OCI-LY7 (cell line): ENCODE measurements around the gene IQCH. TPM values are rescaled to one million over a fixed set of nuclear protein-coding genes. Genes with fewer than 3 reads are reported as not detected.

Source experiments
- BruUV-seq: library from RNA; stranded (reverse); fragments of 400-500 nt; replicated peaks from 2 replicates; lab custom pipeline; 2021; lab: Mats Ljungman, UMichigan
- CTCF ChIA-PET: fragments of 300-600 bp; sonication (Branson Sonifier 250); formaldehyde crosslinking; loops from one replicate; lab custom pipeline; 2022; ENCODE audit warnings: antibody characterized with exemption; ENCODE audit not compliant: unreplicated experiment; lab: Charles Lee
- POLR2A ChIA-PET: fragments of 300-600 bp; sonication (Branson Sonifier 250); formaldehyde crosslinking; loops from one replicate; lab custom pipeline; 2022; ENCODE audit warnings: antibody characterized with exemption; lab: Charles Lee
- DNase-seq: peaks from one replicate; pipeline ENCODE4 v3.0.0-alpha.2; 2015; ENCODE audit warnings: low spot score
- H2AFZ ChIP-seq: fragments of 200-600 bp; sonication (generic), shearing (Covaris generic); 2 replicates; pipeline ENCODE4 v1.6.1; 2014; ENCODE audit warnings: mild to moderate bottlenecking, antibody characterized with exemption, low read length, moderate library complexity
- H3K27ac ChIP-seq: fragments of 200-600 bp; sonication (generic); 2 replicates; pipeline ENCODE4 v1.5.1; 2014; ENCODE audit warnings: mixed run types, low read depth, mild to moderate bottlenecking, moderate library complexity, low read length, inconsistent platforms; ENCODE audit not compliant: poor library complexity, severe bottlenecking
- H3K36me3 ChIP-seq: fragments of 200-600 bp; sonication (generic); 2 replicates; pipeline ENCODE4 v1.6.1; 2014; ENCODE audit warnings: mild to moderate bottlenecking, antibody characterized with exemption, low read length, moderate library complexity, mixed read lengths; ENCODE audit not compliant: insufficient read depth
- H3K4me1 ChIP-seq: fragments of 200-600 bp; sonication (generic); 2 replicates; pipeline ENCODE4 v1.5.1; 2014; ENCODE audit warnings: mild to moderate bottlenecking, low read length; ENCODE audit not compliant: insufficient read depth, poor library complexity, severe bottlenecking
- H3K4me2 ChIP-seq: fragments of 200-600 bp; sonication (generic); 2 replicates; pipeline ENCODE4 v1.6.1; 2014; ENCODE audit warnings: mild to moderate bottlenecking, low read length
- H3K4me3 ChIP-seq: fragments of 200-600 bp; sonication (generic); 2 replicates; pipeline ENCODE4 v1.5.1; 2014; ENCODE audit warnings: mild to moderate bottlenecking, low read depth, low read length; ENCODE audit not compliant: poor library complexity, severe bottlenecking
- H3K79me2 ChIP-seq: fragments of 200-600 bp; sonication (generic); 2 replicates; pipeline ENCODE4 v1.6.1; 2016; ENCODE audit warnings: low read depth, mild to moderate bottlenecking, low read length, moderate library complexity, mixed read lengths; ENCODE audit not compliant: insufficient read depth
- H3K9me2 ChIP-seq: fragments of 200-600 bp; sonication (generic); 2 replicates; pipeline ENCODE4 v1.6.1; 2016; ENCODE audit warnings: mild to moderate bottlenecking, low read length, mixed read lengths; ENCODE audit not compliant: insufficient read depth
- H3K9me3 ChIP-seq: fragments of 200-600 bp; sonication (generic); 2 replicates; pipeline ENCODE4 v1.6.1; 2014; ENCODE audit warnings: mild to moderate bottlenecking, mixed run types, low read length, mixed read lengths
- H4K20me1 ChIP-seq: fragments of 200-600 bp; sonication (generic); 2 replicates; pipeline ENCODE4 v1.6.1; 2014; ENCODE audit warnings: mild to moderate bottlenecking, antibody characterized with exemption, low read length, moderate library complexity, mixed read lengths; ENCODE audit not compliant: insufficient read depth
- CTCF ChIP-seq: fragments of 200-600 bp; sonication (generic); conservative IDR thresholded peaks from 2 replicates; pipeline ENCODE4 v1.5.1; 2014; ENCODE audit warnings: mild to moderate bottlenecking, antibody characterized with exemption, low read length, moderate library complexity, mixed read lengths
- EZH2phosphoT487 ChIP-seq: fragments of 200-600 bp; sonication (generic); IDR thresholded peaks from 2 replicates; pipeline ENCODE4 v1.6.1; 2018; ENCODE audit warnings: low read depth, borderline replicate concordance, mild to moderate bottlenecking, mixed run types, antibody characterized with exemption, low read length, moderate library complexity, mixed read lengths
- intact Hi-C: fragments of 100-400 bp; cut with micrococcal nuclease; formaldehyde crosslinking; loops from one replicate; pipeline ENCODE4 v1.10.0; 2022; ENCODE audit not compliant: unreplicated experiment
- total RNA-seq, 2 experiments: library from RNA; depleted of rRNA in 1 of 2; stranded (reverse); fragments of >200 nt in 1 of 2; shearing (Covaris generic) in 1 of 2; gene quantifications; 2 replicates each; pipeline ENCODE4 v1.2.3, GENCODE V29; 2014 to 2022

Gene IQCH
- total RNA-seq, 2 experiments from 2014 or later = 3.9 to 5.8 TPM

- BruUV-seq = no TSS peak
- peaks cover 32% of the 10 kb centered on the region for H3K36me3 ChIP-seq
- DNase-seq = no peak
- no peak overlapping the region for H2AFZ ChIP-seq
- no peaks in the 10 kb centered on the region for H3K79me2 ChIP-seq
- no peak overlapping the region for H3K4me2 ChIP-seq
- H3K9me2 ChIP-seq = no peaks in the 10 kb centered on the region
- H3K9me3 ChIP-seq = no peaks in the 10 kb centered on the region
- no peak overlapping the region for H3K27ac ChIP-seq
- H3K4me3 ChIP-seq = no peak overlapping the region
- intact Hi-C loops = no loop called here
- POLR2A ChIA-PET = no interaction called here
- H3K4me1 ChIP-seq = no peaks in the 10 kb centered on the region
- TF ChIP-seq EZH2phosphoT487 = no peak
- no peak for TF ChIP-seq CTCF
- CTCF ChIA-PET = no interaction called here
- no peaks in the 10 kb centered on the region for H4K20me1 ChIP-seq
These were observed 39.5 kb upstream of the IQCH start for GRCh38 chr15:67215102-67215501.

- BruUV-seq = no TSS peak
- H3K9me3 ChIP-seq = no peaks in the 10 kb centered on the region
- intact Hi-C loops = no loop called here
- H4K20me1 ChIP-seq = no peaks in the 10 kb centered on the region
- TF ChIP-seq CTCF = no peak
- TF ChIP-seq EZH2phosphoT487 = no peak
- ChIA-PET CTCF (no interaction called here), POLR2A (no interaction called here)
- H3K79me2 ChIP-seq = no peaks in the 10 kb centered on the region
- no peak overlapping the region for H3K4me3 ChIP-seq
- no peak overlapping the region for H2AFZ ChIP-seq
- no peaks in the 10 kb centered on the region for H3K4me1 ChIP-seq
- DNase-seq = no peak
- H3K27ac ChIP-seq = no peak overlapping the region
- peaks cover 39% of the 10 kb centered on the region for H3K36me3 ChIP-seq
- H3K9me2 ChIP-seq = no peaks in the 10 kb centered on the region
- H3K4me2 ChIP-seq = no peak overlapping the region
These were observed 37.7 kb upstream of the IQCH start for GRCh38 chr15:67216859-67217258.

- Histone ChIP-seq H4K20me1 (no peaks in the 10 kb centered on the region), H3K4me1 (no peaks in the 10 kb centered on the region), H3K27ac (no peak overlapping the region), H3K4me2 (no peak overlapping the region), H3K79me2 (no peaks in the 10 kb centered on the region), H3K4me3 (no peak overlapping the region), H3K9me3 (no peaks in the 10 kb centered on the region), H3K36me3 (peaks cover 39% of the 10 kb centered on the region), H2AFZ (no peak overlapping the region), H3K9me2 (no peaks in the 10 kb centered on the region)
- BruUV-seq = no TSS peak
- ChIA-PET POLR2A (no interaction called here), CTCF (no interaction called here)
- no peak for DNase-seq
- intact Hi-C loops = no loop called here
- TF ChIP-seq EZH2phosphoT487 (no peak), CTCF (no peak)
These were observed 36.2 kb upstream of the IQCH start for GRCh38 chr15:67218428-67218827.
